CD4-positive, alpha-beta T cell treated with Interleukin-17A for 4 hours (primary cell): ENCODE measurements around the gene NR2C2.
A peak's percentile ranks its signal among the peaks of the same experiment; 100 is the strongest.
"Not testable (repeated sequence)": the region's sequence is repeated elsewhere in the genome, so short reads cannot be mapped to it uniquely, and the experiment has no call there.

Experiments
- DNase-seq: peaks from one replicate; pipeline ENCODE4 v3.0.0-alpha.2; 2020; ENCODE audit warnings: mixed read lengths

The NR2C2 gene

DNA sequence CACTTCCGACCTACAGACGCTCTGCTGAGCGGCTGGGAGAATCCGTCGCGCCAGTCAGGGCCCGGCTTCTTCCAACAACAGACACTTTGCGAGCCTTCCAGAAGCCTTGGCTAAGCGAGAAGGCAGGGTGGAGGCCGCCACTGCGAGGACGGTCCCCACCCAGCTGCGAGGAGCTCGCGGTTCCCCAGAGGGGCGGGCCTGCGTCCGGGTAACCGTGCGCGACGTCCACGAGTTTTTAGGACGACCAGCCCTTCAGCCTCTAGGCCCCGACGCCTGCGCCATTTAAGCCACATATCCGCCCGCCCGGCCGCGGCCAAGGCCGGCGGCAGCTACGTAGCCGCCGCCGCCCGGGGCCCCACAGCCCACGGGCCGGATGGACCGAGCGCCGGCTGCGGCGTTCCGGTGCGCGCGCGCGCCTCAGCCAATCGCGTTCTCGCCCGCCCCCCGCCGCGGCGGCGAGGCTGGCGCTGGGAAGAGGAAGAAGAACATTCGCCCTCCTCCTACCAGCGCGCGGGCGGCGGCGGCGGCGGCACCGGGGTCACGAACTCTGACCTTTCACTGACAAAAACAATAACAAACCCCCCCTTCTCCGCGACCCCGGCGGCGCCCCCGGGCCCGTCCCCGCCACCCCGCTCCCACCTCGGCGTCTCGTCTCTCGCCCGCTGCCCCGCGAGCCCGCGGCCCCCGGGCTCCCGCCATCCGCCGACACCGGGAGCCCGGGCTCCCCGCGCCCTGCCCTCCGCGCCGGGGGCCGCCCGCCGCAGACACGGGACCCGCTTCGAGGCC, at the start of gene NR2C2:
NR2C2 (plus strand) TSS at position 484 of the 786 bp plus-strand sequence. CDS start 56,332 bp downstream, outside the sequence.
- peak; percentile 90 for DNase-seq

DNA sequence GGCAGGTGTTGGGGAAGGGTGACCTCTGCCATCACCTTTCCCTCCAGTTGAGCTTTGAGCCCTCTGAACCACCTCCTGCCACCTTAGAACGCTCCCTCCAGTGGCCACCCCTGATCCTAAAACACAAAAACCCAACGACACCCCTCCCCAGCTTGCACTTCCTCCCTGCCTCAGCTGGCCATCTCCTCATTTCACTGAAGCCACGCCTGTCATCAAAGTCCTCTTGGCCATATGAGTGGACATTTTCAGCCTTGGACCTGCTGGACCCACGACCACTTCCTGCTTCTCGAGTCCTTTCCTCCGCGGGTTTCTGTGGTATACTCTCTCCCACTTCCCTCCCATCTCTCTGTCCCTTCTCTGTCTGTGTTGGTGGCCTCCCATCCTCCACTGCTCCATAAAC, 48.5 kb upstream of the NR2C2 start:
- peak; percentile 13 for DNase-seq

DNA sequence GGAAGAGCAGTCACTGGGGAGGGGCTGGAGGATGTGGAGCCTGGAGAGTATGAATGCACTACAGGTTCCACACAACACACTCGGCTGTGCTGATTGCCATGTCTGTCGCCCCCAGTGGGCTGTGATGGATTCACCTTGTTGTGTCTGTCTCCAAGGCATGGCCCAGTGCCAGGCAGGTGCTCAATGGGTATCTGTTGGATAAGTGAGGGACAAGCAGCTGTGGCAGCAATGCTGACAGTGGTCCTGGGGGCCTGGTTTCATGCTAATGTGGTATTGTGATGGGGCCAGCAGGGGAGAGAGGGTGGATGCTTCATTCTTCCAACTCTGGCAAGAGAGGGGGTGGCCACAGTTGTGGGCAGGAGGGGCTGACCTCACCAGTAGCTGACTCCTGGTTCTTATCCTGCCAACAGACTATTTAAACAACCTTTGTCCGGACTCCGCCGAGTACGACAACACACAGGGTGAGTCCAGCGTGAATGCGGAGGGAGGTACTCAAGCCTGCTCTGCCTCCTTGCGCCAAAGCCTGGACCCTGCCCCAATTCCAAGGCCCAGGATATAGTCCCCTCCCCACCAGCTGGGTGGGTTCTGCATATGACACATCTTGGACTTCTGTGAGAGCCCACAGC, 47.3 kb upstream of the NR2C2 start:
- no peak for DNase-seq

DNA sequence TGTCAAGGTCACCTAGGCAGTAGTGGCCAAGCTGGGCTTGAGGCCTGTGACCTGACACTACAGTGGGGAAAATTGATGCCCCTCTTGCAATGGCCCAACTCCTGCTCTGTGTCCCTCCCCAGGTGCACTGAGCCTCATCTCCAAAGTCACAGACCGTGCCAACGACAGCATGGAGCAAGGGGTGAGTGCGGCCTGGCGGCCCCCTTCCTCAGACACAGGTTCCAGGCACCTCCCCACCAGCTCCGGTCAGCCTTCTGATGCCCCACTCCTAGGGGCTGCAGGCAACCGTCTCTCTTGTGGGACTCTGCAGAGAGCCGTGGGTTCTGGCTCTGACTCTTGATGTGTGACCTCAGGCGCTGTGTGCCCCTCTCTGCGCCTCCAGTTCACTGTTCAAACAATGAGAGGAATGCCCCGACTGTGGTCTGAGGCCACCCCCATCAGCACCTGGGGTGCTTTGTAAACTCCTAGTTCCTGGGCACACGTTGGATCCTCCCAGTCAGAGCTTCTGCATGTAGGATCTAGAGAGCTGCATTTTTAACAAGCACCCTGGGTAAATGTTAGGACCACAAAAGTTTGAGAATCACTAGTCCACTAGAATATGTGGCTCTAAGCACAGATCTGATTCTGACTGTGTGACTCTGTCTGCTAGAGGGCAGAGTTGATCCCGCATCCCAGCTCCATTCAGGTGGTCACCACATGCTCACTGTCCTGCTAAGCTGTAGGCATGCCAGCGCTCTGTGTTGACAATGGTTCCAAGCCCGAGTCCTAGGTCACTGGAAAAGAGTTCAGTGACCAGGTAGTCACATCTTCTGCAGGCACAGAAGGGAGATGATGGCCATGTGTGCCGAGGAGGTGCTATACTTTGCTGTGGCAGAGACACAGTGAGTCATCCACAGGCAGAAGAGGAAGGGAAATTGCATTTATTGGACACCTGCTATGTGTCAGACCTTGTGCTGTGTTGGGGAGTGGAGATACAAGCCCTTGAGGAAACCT, 46.2 kb upstream of the NR2C2 start:
- DNase-seq, result no peak

DNA sequence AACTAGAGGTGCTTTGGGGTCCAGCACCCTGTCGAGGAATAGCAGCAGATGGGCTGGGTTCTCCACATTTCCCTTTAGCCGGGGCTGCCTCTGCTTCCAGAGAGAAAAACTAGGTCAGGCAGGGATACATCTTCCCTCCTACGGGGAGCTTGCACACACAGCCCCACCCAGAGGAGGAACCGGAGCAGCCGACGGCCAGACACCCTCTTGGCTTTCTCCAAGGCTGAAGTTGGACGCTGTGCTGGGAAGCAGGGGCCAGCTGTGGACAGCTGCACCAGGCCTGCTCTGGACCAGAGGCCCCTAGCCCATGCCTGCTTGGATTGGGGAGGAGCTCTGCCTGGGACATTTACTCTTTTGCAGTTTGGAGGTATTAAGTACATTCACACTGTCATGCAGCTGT, 44.7 kb upstream of the NR2C2 start:
- DNase-seq, result no peak

DNA sequence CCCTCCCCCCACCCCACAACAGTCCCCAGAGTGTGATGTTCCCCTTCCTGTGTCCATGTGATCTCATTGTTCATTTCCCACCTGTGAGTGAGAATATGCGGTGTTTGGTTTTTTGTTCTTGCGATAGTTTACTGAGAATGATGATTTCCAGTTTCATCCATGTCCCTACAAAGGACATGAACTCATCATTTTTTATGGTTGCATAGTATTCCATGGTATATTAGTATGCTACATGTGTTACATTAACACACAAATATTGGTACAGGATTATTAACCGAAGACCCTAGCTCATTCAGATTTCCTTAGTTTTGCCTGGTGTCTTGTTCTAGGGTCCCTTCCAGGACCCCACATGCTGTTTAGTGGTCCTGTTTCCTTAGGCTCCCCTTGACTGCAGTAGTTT, 43.9 kb upstream of the NR2C2 start:
- not testable (repeated sequence) for DNase-seq

DNA sequence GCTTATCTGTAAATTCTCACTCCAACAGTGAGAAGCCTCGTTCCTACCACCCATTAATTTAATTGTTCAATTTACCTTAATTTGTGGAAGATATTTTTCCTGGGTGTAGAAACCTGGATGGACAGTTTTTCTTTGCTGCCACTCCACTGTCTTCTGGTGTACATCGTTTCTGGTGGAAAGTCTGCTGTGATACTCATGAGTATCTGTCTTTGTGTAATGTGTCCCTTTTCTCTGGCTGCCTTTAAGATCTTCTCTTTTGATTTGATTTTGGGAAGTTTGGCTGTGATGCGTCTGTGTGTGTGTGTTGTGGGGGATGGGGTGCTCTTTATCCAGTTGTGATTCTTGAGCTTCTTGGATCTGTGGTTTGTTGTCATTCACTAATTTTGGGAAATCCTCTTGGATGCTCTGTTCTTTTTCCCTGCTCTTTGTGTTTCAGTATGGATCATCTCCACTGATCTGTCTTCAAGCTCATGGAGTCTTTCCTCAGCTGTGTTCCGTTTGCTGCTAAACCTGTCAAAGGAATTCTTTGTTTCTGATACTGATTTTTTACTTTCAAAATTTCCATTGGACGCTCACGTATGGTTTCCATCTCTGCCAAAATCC, 42.2 kb upstream of the NR2C2 start:
- no peak for DNase-seq

DNA sequence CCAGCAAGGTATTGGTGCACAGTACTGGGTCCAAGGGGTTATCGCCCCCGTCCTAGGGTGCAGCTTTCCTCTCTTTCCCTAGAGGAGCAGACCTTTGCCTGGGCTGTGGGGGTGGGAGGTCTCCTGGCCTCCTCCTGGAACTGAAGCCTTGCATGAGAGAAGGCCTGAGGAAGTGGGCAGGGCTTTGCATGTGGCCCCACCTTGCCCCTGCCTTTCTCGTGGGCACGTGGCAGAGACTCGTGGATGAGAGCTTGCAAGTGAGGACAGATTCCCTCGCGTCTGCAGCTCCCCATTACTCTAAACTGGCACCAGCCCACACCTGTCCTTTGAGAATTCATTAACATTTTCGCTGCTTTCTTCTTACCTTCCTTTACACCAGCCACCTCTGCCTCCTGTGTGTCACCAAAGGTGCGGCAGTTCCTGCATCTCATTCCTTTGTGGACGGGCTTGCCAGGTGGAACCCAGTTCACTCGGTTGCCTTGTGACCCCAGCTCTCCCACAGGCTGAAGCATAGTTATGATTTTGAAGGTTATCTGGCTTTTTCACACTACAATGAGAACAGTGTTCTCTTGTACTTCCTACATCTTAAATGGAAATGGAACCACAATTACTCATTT, 40.9 kb upstream of the NR2C2 start:
- DNase-seq, result no peak

DNA sequence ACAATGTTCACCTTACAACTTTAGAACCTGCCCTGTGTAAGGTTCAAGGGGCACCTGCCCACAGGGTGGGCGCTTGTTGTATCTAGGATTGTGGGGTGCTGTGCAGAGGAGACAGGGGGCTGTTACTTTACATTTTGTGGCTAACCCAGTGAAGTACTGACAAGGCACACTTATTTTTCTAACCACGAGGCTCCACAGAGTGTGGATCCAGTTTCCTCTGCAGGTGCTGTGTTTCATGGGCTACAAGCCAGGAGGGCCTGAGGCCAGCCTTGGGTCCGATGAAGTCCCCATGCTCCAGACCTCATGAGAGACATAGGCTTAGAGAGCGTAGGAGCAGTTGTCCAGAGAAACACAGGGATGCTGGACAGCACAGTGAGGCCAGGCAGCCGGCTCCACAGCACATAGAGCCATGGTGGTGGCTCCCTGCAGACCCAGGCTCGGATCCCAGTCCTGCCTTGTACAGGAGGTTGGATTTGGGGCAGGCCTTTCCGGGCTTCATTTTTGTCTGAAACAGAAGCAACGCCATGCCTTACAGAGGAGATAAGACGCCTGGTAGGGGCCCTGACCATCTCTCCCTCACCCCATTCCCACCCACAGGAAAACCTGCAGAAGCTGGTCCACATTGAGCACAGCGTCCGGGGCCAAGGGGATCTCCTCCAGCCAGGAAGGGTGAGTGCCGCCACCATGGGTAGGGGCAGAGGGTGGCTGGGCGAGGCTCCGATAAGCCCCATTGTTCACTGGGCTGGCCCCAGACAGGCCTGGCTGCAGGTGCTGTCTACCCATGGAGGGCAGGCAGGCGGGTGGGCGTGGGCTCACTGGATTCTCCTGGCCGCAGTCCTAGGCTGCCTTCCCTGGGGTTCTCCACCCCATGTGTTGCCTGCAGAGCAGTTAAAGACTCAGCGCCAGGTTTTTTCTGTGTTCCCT, 40.1 kb upstream of the NR2C2 start:
- DNase-seq, result no peak

DNA sequence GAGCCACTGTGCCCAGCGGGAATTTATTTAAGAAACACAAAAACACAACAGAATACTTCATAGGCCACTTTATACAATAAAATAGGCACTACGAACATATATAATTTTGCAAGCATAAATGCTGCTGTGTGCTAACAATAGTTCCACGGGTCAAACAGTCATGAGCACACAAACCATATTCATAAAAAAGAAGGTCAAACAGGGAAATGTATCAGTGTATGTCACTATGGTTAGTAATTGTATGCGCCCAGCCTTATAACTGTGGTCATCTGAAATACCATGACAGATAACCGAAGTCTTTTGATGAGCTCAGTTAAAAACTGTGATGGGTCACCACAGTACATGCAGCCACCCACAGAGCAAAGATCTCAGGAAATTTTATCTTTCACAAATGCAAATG, 38.1 kb upstream of the NR2C2 start:
- DNase-seq, result no peak

DNA sequence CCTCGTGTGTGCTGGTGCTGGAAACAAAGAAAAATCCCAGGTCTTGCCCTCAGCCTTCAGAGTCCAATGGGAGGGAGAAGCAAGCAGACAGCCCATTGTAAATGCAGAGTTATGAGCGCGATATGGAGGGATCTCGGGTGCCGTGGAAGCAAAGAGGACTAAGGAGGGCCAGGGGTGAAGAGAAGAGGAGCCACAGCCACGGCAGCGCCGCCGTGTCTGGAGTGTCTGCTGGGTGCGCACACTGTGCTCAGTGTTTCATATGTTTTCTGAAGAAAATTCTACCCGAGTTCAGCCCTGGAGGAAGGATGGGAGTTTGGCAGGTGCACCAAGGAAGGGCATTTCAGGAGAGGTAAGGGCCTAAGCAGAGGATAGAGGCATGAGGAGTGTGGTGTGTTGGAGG, 35.7 kb upstream of the NR2C2 start:
- no peak for DNase-seq

DNA sequence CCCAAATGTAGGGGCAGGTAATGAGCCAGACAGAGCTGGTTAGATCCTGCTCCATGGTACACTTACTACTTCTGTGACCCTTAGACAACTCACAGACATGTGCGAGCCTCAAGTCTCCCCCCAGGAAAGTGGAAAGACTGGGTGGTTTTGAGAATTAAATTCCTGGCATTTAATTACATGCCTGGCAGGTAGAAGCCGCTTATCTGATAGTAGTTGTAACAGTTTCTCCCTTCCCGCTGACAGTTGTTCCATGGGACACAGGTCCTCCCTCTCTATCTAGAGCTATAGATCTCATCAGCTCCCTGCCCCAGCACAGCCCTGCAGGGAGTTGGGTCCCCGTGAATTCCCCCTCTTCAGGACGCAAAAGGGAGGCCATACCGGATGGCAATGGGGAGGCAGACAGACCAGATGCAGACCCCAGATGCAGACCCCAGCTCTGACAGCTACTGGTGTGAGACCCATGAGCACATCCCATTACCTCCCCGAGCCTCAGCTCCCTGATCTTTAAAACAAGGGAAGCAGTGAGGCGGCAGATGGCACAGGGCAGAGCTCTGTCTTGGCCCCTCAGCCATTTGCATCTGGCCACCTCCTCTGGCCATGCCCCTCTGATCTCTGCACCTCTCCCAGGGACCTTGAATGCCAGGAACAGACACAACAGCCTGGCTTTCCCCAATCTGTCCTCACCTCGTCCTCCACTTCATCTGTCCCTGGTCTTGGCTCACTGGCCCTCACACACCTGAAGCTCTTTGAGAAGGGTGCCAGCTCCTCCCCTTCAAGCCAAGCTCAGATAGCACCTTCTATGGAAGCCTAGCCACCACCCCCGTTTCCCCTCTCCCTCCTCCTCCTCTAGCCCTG, 34.1 kb upstream of the NR2C2 start:
- no peak for DNase-seq

DNA sequence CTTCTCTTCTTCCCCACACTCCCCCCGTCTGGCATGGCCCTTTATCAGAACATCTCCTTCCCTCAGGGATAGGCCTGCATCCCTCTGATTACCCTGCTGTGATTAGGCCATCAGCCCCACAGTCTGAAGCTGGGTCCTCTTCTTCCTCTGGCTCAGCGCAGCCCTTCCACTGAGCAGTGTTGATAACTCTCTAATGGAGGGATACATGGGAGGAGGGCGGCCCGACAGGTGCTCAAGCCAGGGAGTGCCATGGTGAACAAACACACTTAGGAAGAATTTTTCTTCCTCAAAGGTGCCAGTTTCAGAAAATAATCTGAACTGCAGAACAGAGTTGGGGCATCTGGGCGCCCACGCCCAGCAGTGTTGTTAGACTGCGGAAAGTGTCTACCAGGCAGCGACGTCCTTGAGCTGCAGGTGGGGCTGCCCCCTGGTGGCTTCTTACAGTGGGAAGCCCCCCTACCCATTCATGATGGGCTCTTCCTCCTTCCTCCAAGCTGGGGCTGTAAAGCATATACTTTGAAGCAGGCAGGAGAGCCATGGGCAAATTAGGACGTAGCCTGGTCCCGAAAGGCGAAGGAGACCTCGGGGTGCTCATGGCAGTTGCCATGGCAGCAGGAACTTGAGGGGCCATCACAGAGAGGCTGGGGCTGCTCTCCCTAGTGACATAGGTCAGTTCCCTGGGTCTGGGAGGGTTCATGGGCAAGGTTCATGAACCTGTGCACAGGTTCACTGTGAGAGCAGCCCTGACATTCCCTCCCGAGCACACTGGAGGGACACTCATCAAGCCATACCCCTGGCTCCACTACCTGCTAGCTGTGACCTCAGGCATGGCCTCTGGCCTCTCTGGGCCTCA, 33.2 kb upstream of the NR2C2 start:
- DNase-seq, result no peak

DNA sequence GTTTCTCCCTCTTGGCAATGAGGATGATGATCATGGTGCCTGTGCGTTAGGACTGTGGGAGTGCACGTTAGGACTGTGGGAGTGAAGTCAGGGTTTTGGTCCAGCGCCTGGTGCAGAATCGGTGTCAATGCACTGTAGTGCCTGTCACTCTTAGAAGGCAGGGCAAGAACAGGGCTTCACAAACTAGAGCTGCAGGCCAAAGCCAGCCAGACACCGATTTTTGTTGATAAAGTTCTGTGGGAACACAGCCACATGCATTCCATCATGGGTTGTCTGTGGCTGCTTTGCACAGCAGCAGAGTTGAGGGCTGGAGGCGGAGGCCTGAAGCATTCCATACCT, 32.6 kb upstream of the NR2C2 start:
- no peak for DNase-seq

DNA sequence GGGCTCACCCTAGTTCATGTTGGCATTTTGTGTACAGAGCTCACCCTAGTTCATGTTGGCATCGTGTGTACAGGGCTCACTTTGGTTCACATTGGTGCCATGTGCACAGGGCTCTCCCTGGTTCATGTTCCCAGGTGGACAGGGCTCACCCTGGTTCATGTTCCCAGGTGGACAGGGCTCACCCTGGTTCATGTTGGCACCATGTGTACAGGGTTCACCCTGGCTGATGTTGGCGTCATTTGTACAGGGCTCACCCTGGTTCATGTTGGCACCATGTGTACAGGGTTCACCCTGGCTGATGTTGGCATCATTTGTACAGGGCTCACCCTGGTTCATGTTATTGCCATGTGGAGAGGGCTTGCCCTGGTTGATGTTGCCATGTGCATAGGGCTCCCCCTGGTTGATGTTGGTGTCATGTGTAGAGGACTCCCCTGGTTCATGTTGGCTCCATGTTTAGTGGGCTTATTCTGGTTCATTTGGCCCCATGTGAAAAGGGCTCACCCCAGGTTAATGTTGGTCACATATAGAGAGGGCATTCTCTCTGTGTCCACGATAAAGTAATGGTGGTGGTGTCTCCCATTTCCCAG, 31.7 kb upstream of the NR2C2 start:
- DNase-seq, result peak; percentile 62

DNA sequence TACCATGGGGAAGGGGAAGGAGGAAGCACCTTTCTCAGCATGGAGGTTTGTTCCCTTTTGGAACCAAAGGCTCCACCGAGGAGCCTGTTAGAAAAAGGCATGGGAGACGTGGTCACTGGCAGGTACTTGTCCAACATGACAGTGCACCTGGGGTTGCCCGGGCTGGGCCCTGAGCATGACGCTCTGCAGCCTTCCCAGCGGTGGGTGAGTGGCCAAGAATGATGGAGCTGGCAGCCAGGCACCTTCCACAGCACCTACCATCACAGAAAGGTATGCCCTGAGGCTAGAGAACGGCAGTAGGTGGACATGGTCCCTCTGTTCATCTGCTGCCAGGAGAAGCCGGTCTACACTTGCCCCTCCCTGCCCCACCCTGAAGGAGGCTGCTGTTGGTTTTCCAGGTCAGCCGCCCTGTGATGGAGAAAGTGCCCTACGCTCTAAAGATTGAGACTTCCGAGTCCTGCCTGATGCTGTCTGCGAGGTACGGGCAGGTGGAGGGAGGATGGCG, 29.0 kb upstream of the NR2C2 start:
- DNase-seq, result no peak

DNA sequence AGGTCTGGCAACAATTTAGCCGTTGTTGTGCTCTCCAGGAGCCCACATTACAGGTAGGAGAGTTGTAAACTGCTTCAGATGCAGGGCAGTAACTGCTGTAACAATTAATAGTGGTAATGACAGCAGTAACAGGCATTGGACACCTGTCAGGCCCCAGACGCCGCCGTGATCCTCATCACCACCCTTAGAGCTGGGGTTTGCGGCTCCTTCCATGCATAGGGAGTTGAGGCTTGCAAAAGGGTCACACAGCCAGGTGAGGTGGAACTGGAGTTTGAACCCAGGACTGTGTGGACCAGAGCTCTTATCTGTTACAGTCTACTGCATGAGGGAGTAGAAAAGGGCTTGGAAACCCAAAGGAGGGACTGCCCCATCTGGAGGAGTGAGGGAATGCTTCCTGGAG, 26.8 kb upstream of the NR2C2 start:
- DNase-seq, result no peak

DNA sequence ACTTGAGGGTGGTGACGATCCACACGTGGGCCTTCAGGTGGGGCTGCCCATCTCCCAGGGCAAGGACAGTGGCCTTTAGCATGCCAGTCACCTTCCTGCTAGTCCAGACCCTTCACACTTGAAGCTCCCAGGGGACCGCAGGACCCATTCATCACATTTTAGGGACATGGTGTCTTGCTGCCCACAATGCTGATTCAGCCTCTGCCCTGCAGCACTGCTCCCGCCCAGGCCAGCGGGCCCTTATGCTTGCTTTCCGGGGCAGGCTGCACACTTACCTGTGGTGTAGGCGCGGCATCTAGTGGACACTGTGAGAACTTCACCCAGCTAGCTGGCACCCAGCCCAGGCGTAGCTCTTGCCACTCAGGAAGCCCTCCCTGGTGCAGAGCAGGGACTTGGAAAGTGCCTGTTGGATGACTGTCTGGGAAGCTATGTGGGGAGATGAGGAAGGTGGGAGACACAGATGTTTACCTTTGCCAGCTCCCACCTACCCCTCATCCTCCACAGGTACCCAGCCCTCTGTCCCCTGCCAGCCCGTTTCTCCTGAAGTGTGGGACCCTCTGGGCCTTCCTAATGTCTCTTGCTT, 26.3 kb upstream of the NR2C2 start:
- peak; percentile 87 for DNase-seq
